ENCODE measurements around the gene TSPAN5.
"Not testable (repeated sequence)": the region's sequence is repeated elsewhere in the genome, so short reads cannot be mapped to it uniquely, and the experiment has no call there.

Gene TSPAN5

DNA sequence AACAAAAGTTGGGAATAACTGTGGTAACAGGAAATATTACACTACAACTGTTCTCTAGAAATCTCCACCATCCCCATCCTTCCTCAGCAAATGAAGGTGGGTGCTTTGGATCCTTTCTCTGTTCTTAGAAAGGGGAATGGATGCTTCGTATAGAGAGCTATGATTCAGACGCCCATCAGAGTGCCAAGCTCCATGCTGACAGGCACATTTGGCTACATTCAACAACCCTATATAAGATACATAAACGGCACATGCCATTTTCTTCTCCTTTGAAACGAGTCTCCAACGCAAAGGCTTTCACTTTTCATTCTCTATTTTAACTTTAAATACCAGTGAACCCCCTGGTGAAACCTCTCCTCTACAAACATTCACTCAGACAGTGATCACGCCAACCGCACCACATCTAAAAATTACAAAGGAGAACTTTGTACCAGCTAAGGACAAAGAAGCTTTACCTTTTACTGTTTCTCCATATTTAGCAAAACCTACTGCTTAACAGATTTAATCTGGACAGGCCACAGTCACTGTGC, 172.5 kb downstream of the TSPAN5 start:
- no peak for DNase-seq

DNA sequence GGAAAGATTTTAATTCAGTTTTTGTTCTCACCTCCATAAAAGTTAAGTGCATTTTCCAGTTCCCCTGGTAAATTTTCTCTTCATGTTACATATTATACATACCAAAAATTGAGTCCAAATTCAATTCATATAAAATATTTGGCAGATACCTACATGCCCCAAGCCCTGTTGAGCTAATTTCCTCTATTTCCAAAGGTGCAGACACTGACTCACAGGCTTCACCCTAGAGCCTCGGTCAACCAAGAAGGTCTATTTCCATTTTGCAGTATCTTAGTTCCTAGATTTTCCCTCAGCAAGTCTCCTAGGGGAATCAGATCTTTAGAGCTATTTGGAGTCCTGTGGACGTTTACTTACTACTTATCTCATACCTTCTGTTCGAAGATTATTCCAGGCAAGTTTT, 174.4 kb downstream of the TSPAN5 start:
- no peak for DNase-seq

- DNase-seq: peak; percentile 63
These were observed 175.3 kb downstream of the TSPAN5 start for GRCh38 chr4:98482847-98483806.

GRCh38 chr4:98482503-98482846, 175.9 kb downstream of the TSPAN5 start:
- no peak for DNase-seq

DNA sequence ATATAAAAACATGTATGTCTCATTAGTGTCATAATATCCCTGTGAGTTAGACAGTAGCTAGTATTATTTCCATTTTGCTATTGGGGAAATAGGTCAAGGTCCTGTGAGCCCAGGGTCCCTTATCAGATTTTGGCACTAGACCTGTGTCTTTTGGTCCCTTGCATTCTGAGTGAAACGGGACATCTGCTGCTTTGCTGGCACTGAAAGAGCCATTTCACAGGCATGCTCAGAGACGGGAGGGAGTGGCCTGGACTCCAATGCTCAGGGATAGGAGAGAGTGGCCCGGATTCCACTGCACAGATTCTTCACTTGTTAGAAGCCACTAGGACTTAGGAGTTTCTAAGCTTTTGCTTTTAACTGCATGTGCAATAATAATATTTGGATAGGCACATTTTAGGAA, 177.2 kb downstream of the TSPAN5 start:
- no peak for DNase-seq

DNA sequence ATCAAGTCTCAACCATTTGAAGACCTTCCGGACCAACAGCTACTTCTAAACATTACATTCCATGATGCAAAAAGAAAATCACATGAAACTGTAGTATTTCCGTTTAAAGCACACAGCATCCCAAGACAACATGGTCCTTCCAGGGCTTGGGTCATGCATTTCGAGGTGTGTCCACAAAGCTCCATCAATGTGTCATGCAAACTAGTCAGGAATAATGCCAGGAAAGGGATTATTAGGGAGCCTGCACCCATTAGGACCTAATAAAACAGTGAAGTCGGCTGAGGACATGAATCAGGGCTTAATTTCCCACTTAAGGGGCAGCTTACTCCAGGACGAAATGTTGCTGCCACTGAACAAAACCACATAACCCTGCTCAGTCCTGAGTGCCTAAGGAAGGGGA, 177.9 kb downstream of the TSPAN5 start:
- DNase-seq: no peak

DNA sequence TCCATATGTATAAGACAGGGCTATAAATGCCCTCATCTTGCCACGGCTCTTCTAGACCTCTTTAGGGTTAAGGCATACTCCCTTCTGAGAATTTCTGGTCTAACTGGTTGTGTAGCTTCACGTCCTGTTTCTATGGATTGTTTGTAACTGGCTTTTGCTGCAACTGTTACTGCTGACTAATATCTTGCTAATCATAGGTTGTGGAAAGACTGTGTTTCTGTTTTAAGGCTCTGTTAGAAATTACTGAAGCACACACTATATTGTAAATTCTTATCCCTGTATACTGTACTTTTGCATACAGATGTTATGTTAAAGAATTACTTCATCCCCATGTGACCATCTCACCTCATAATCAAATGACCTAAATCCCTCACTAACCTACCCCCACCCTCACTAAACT, 178.8 kb downstream of the TSPAN5 start:
- not testable (repeated sequence) for DNase-seq

- no peak for DNase-seq
These were observed 181.5 kb downstream of the TSPAN5 start for GRCh38 chr4:98476891-98477290.

GRCh38 chr4:98474408-98474844, 184.0 kb downstream of the TSPAN5 start:
- peak; percentile 85 for DNase-seq

DNA sequence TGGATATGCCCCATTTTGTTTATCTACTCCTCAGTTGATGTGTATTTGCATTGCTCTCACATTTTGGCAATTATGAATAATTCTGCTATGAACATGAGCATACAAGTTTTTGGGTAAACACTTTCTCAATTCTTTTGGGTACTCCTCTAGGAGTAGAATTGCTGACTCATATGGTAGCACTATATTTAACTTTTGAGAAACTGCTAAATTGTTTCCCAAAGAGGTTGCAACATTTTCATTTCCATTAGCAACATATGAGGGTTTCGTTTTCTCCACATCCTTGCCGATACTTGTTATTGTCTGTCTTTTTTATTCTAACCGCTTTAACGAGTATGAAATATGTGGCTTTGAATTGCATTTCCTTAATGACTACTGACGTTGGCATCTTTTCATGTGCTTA, 185.4 kb downstream of the TSPAN5 start:
- DNase-seq: no peak

DNA sequence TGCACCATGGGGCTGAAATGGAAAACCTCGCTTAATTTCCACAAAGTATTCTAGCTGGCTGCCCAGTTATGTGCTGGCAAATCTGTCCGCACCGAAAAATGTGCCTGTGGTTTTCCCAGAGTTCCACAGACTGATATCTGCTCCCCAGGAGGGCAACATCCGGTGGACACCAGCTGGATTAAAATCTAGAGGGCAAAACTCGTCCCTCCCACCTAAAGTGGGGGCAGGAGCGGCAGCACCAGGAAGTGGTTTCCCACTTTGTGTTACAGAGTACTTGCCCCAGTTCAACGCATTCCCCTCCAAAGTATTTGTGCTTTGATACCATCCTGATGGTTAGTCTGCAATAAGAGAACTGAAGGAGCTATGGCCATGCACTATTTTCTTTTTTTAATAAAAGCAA, 187.6 kb downstream of the TSPAN5 start:
- no peak for DNase-seq

GRCh38 chr4:98470366-98470765, 188.0 kb downstream of the TSPAN5 start:
- DNase-seq: no peak

DNA sequence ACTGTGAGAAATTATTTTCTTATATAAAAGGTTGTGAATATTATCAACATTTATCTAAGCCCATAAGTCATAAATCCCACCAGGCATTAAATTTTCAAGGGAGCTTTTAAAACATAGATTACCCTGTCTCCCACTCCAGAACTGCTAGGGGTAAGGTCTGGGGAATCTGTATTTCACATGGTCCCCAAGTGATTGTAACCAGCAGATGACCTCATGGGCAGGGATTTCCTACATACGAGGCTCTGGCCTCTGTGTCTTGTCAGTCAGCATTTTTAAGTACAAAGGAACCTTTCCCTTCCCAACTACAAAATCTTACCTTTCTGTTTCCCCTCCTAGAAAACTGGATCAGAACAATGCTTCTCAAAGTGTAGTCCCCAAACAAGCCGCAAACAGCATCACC, 188.6 kb downstream of the TSPAN5 start:
- DNase-seq: no peak

GRCh38 chr4:98468709-98469108, 189.7 kb downstream of the TSPAN5 start:
- DNase-seq: no peak

GRCh38 chr4:98467627-98468072, 190.8 kb downstream of the TSPAN5 start:
- DNase-seq: peak; percentile 89

DNA sequence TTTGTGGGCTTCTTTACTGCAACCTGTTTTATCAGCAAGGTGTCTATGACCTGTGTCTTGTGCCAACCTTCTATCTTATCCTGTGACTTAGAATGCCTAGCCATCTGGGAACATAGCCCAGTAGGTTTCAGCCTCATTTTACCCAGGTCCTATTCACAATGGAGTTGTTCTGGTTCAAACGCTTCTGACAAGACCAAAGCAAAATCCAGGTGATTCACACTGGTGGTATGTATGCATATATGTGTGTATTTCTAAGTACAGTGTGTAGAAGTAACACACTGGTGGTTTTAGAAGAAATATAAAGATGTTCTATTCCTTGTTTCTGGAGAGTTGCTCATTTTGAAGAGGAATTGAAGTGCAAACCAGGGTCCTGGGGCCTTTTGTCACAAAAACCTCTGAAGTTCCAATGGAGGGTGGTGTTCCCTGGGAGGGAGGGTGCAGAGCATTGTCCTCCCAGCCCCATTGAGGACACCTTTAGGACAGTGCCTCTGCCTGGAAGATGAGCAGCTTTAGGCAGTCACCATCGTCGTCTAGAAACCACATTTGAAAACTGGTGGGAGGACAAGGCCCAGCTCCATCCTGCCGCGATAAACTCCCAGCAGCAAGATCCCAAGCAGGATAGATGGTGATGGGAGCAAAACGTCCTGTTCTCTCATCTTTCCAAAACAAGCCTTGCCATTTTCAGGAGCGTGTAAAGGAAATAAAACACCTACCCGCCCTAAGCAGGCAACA, 191.4 kb downstream of the TSPAN5 start:
- peak; percentile 41 for DNase-seq

- no peak for DNase-seq
These were observed 195.9 kb downstream of the TSPAN5 start for GRCh38 chr4:98462487-98462886.

GRCh38 chr4:98461121-98461865, 197.1 kb downstream of the TSPAN5 start:
- DNase-seq: peak; percentile 41

- DNase-seq: not testable (repeated sequence)
These were observed 201.0 kb downstream of the TSPAN5 start for GRCh38 chr4:98457422-98457821.

DNA sequence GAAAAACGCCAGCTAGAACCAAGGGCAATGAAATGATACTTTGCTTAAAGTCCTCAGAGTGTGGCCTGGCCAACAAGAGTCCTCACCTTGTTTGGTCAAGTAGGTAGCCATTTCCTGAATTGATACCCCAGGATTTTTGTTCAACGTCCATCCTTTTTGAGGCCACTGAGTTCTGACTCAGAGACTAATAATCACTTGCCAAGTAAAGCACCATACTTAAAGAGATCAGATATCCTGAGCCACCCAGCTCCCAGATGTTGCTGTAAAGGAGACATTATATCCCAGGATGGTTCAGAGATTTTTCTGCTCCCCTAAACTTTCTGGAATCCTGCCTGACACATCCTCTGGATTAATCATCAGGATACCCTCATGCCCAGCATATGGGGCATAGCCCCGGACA, 206.3 kb downstream of the TSPAN5 start:
- no peak for DNase-seq

DNA sequence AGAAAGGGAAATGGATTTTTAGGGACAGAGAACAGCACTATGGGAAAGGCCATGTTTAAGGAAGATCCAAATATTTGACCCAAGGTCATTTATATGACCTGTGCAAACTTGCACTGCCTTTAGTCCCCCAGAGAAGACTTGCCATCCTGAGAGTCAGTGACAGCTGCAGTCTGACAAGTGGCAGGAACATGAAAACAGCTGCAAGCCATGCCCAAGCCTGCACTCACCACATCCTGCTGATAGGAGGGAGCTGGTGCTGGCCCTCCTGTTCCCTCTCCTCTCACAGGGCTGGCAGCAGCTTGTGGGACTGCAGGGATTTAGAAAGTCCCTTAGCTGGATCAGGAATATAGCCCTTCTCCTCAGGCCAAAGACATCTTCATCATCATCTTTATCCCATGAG, 209.5 kb downstream of the TSPAN5 start:
- DNase-seq: no peak

DNA sequence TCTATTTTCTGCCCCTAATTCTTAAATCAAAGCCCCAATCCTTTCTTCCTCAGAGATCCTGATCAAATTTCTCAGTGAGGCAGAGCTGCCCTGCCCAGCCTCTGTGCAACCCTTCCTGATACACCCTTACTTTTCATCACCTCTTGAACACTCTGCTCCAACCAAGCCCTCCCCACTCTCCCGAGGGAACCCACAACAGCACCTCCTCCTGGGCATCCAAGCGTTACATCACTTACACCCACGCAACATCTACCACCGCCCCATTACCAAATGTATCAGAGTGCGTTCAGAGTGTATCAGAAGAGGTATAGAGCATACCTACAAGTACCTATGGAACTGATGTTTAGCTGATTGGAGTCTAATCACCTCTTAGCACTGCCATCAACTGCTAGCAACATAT, 210.8 kb downstream of the TSPAN5 start:
- DNase-seq: no peak
